Right atrium auricular region (tissue), 2 donors: ENCODE measurements around the gene ASTN2. TPM values are rescaled to one million over a fixed set of nuclear protein-coding genes. Genes with fewer than 3 reads are reported as not detected.

ENCODE experiments used
- DNase-seq: peaks from one replicate; pipeline ENCODE4 v3.0.0-alpha.2; 2019; ENCODE audit warnings: low spot score
- H3K27ac ChIP-seq, 2 donors: fragments of 200-600 bp; sonication (generic); 1 replicate in 1 of 2; 2 replicates in 1 of 2; pipeline ENCODE4 v1.5.1; 2016 to 2019
- H3K27me3 ChIP-seq, 2 donors: fragments of 200-600 bp; sonication (generic); one replicate each; pipeline versions ENCODE4 v1.5.1 to v1.6.0; 2017 to 2019
- H3K36me3 ChIP-seq: fragments of 200-600 bp; sonication (generic); one replicate; pipeline ENCODE4 v1.5.1; 2016
- H3K4me1 ChIP-seq, 2 donors: fragments of 200-600 bp; sonication (generic); one replicate each; pipeline versions ENCODE4 v1.5.1 to v1.6.0; 2017 to 2019
- H3K4me3 ChIP-seq, 2 donors: fragments of 200-600 bp; sonication (generic); 1 replicate in 1 of 2; 2 replicates in 1 of 2; pipeline ENCODE4 v1.5.1; 2017 to 2019; ENCODE audit warnings: mild to moderate bottlenecking in 1 of 2, moderate library complexity in 1 of 2
- H3K9me3 ChIP-seq, 2 donors: fragments of 200-600 bp; sonication (generic); one replicate each; pipeline ENCODE4 v1.5.1; 2019
- total RNA-seq, 2 donors: library from RNA; depleted of rRNA; stranded (reverse); fragments of >200 nt; gene quantifications; one replicate each; pipeline ENCODE4 v1.1.0, GENCODE V29; 2016
- TF ChIP-seq, protein P1 (sequence below), 2 donors: fragments of 200-600 bp; sonication (generic); IDR thresholded peaks; one replicate each; pipeline ENCODE4 v1.5.1; 2019; ENCODE audit warnings: antibody characterized with exemption in 2 of 2

ASTN2 gene
- total RNA-seq, 2 donors from 2014 or later: 11.1 to 32.2 TPM

DNA sequence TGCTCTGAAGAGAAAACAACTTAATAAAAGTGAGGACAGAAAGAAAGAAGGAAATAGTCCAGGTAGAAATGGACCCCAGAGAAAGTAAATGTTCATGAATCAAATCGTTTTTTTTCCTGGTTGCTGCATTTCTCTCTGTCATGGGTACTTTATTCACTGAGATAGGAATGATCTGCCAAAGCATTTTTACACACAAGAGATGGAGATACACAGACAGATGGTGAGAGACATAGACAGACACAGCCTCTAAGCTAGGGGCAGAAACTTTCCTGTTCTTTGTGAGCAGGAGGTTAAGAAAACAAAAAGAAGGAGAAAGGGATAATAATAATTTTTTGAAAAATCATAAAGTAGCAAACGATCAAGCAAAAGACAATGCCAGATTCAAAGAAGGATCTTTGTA, 73.7 kb downstream of the ASTN2 start:
- H3K27me3 ChIP-seq: no peaks in the 10 kb centered on the region
- H3K4me3 ChIP-seq: no peak overlapping the region
- TF ChIP-seq, protein P1, sequence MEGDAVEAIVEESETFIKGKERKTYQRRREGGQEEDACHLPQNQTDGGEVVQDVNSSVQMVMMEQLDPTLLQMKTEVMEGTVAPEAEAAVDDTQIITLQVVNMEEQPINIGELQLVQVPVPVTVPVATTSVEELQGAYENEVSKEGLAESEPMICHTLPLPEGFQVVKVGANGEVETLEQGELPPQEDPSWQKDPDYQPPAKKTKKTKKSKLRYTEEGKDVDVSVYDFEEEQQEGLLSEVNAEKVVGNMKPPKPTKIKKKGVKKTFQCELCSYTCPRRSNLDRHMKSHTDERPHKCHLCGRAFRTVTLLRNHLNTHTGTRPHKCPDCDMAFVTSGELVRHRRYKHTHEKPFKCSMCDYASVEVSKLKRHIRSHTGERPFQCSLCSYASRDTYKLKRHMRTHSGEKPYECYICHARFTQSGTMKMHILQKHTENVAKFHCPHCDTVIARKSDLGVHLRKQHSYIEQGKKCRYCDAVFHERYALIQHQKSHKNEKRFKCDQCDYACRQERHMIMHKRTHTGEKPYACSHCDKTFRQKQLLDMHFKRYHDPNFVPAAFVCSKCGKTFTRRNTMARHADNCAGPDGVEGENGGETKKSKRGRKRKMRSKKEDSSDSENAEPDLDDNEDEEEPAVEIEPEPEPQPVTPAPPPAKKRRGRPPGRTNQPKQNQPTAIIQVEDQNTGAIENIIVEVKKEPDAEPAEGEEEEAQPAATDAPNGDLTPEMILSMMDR (IDR thresholded peaks at IDR 0.05): no peak
- H3K9me3 ChIP-seq: no peaks in the 10 kb centered on the region
- H3K36me3 ChIP-seq: no peaks in the 10 kb centered on the region
- no peaks in the 10 kb centered on the region for H3K4me1 ChIP-seq
- DNase-seq: no peak
- H3K27ac ChIP-seq: no peak overlapping the region

DNA sequence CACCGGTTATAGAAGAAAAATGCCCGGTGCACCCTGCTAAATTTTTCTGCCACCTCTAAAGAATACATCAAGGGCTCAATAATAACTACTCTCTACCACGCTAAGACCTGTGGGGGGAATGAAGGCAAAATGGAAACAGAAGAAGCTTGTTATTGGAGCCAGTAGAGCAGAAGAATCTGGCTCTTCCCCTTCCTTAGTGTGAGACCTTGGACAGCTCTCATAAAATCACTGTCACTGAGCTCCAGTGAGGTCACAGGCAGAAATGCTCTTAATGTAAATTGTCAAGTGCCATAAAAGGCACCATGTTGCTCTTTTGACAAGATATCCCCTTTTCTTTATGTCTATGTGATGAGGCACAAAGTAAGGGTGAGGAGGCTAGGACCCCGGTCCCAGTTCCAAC, 74.4 kb downstream of the ASTN2 start:
- TF ChIP-seq, protein P1 (IDR thresholded peaks at IDR 0.05): no peak
- Histone ChIP-seq H3K9me3 (no peaks in the 10 kb centered on the region), H3K36me3 (no peaks in the 10 kb centered on the region), H3K27ac (no peak overlapping the region), H3K4me1 (no peaks in the 10 kb centered on the region), H3K27me3 (no peaks in the 10 kb centered on the region), H3K4me3 (no peak overlapping the region)
- DNase-seq: no peak

DNA sequence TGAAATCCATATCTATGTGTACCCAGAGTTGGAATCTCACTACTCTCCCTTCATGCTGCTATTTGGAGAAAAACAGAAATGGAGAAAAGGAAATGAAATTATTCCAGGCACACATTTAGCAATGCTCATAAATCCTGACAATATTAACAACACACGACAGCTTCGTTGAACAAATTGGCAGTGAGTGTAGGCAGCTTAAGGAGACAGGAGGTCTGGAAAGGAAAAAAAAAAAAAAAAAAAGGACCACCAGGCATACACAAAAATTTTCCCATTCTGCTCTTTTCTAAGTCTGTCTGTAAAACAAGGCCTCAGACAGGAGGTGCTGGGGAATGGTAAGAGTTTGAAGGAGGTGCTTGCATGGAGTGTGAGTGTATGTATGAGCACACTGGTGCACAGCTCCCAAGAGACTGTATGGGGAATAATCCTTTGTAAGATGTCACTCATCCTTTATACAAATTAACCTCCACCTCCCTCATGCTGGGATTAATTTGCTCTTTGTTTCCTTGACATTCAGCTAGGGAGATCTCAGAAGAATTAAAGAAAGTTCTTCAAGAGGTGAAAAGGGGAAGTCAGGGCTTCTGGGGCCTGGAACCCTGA, 78.9 kb downstream of the ASTN2 start:
- TF ChIP-seq, protein P1 (IDR thresholded peaks at IDR 0.05): no peak
- no peak for DNase-seq
- H3K4me1 ChIP-seq: no peaks in the 10 kb centered on the region
- no peak overlapping the region for H3K4me3 ChIP-seq
- H3K27me3 ChIP-seq: no peaks in the 10 kb centered on the region
- H3K27ac ChIP-seq: no peak overlapping the region
- no peaks in the 10 kb centered on the region for H3K9me3 ChIP-seq
- no peaks in the 10 kb centered on the region for H3K36me3 ChIP-seq

DNA sequence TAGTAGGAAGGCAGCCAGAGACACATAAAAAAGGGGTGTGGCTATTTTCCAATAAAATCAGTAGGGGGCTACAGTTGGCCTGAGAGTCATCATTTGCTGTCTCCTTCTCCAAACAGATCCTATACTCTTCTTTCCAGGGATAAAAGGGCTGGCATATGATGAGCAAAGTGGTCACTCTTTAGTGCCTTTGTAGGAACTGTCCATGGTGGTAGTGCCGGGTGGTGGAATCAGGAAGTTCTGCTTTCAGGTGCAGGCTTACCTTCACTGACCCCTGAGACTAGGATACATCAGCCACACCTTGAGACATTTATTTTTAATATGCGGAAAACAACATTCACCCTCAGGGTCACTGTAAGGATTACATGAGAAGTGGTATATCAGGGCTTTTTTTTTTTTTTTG, 80.8 kb downstream of the ASTN2 start:
- Histone ChIP-seq H3K36me3 (no peaks in the 10 kb centered on the region), H3K27me3 (no peaks in the 10 kb centered on the region), H3K4me1 (no peaks in the 10 kb centered on the region), H3K4me3 (no peak overlapping the region), H3K9me3 (no peaks in the 10 kb centered on the region), H3K27ac (no peak overlapping the region)
- no peak for DNase-seq
- TF ChIP-seq, protein P1 (IDR thresholded peaks at IDR 0.05): no peak

DNA sequence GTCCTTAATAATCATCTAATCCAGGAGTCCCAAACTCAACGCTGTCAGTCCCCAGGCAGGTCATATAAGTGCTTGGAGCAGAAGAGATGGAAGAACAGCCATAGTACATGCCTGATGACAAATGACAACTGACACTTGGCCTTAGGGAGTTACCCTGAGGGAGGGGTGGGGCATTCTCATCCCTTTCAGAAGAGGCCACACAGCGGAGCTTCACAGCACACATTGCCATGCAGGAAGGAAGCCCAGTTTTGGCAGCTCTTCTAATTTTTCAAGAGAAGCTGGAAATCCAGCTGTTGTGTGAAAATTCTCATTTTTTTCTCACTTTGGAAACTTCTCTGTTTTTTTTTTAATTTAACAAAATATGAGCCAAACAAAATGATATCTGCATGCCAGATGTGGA, 89.0 kb downstream of the ASTN2 start:
- H3K9me3 ChIP-seq: no peaks in the 10 kb centered on the region
- DNase-seq: no peak
- H3K27me3 ChIP-seq: no peaks in the 10 kb centered on the region
- H3K27ac ChIP-seq: no peak overlapping the region
- H3K4me1 ChIP-seq: peaks cover 0 to 5% of the 10 kb centered on the region in 2 donors
- H3K36me3 ChIP-seq: no peaks in the 10 kb centered on the region
- H3K4me3 ChIP-seq: no peak overlapping the region
- TF ChIP-seq, protein P1 (IDR thresholded peaks at IDR 0.05): no peak

DNA sequence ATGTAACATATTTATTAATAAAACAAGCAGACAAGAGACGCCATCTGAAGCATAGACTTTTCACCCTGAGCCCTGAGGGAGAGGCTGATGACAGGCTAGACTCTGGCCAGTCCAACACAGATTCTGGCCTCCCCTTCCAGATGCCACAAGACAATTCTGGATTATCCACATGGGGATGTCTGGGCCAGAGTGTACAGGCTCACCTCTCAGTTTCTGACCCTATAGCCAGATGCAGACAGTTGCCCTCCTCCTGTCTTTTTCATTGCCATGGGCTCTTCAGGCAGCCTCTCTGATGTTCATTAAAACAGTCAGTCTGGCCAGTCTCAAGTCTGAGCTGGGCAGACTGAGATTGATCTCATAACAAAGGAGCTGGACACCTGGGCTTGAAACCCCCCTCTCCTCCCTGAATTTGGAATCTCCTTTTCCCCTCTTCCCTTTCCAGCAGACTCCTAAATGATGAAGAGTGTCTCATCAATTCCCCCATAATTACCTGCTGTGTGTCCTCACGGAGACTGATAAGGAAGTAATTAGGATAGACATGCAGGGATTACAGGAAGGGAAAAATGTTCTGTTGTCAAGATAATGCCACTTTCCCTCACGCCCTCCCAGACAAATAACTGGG, 89.6 kb downstream of the ASTN2 start:
- Histone ChIP-seq H3K27me3 (no peaks in the 10 kb centered on the region), H3K4me3 (no peak overlapping the region), H3K4me1 (peaks cover 0 to 5% of the 10 kb centered on the region in 2 donors), H3K27ac (no peak overlapping the region), H3K36me3 (no peaks in the 10 kb centered on the region), H3K9me3 (no peaks in the 10 kb centered on the region)
- DNase-seq: no peak
- TF ChIP-seq, protein P1 (IDR thresholded peaks at IDR 0.05): no peak
